GM23338 (cell line): ENCODE results near the gene TUG1.

Experiments used
- CREB1 ChIP-seq: fragments of 250-450 bp; sonication (Bioruptor Pico); IDR thresholded peaks from 2 replicates; pipeline ENCODE4 v1.5.0; 2020; ENCODE audit warnings: low read depth, mild to moderate bottlenecking, moderate library complexity
- EZH2 ChIP-seq: fragments of 200-600 bp; sonication (generic); IDR thresholded peaks from one replicate; pipeline ENCODE4 v1.8.0; 2017; ENCODE audit warnings: antibody characterized with exemption, mild to moderate bottlenecking, low read depth; ENCODE audit not compliant: unreplicated experiment
- EZH2phosphoT487 ChIP-seq: fragments of 200-600 bp; sonication (generic); IDR thresholded peaks from one replicate; pipeline ENCODE4 v1.8.1; 2018; ENCODE audit warnings: antibody characterized with exemption; ENCODE audit not compliant: unreplicated experiment
- JUNB ChIP-seq: IDR thresholded peaks from one replicate; pipeline ENCODE4 v1.6.1; 2016; ENCODE audit warnings: antibody characterized with exemption; ENCODE audit not compliant: unreplicated experiment
- POLR2AphosphoS5 ChIP-seq: IDR thresholded peaks from 2 replicates; pipeline ENCODE4 v1.6.1; 2016; ENCODE audit warnings: antibody characterized with exemption, low read depth
- STAT1 ChIP-seq: IDR thresholded peaks from one replicate; pipeline ENCODE4 v1.6.1; 2016; ENCODE audit warnings: antibody characterized with exemption; ENCODE audit not compliant: unreplicated experiment
- ZNF114 ChIP-seq: fragments of 250-450 bp; sonication (Bioruptor Pico); IDR thresholded peaks from 2 replicates; pipeline ENCODE4 v1.5.0; 2020; ENCODE audit warnings: mild to moderate bottlenecking, moderate library complexity
- TF ChIP-seq, protein P1 (sequence below), 2 experiments: fragments of 200-600 bp in 1 of 2; sonication (generic) in 1 of 2; conservative IDR thresholded peaks; 2 replicates each; pipeline versions ENCODE4 v1.5.1 to v1.6.1; 2016 to 2017; ENCODE audit warnings: antibody characterized with exemption in 2 of 2, low read depth in 2 of 2, mild to moderate bottlenecking in 2 of 2, moderate library complexity in 1 of 2
- TF ChIP-seq, protein P2 (sequence below): IDR thresholded peaks from one replicate; pipeline ENCODE4 v1.6.1; 2018; ENCODE audit warnings: antibody characterized with exemption; ENCODE audit not compliant: unreplicated experiment
- TF ChIP-seq, protein P3 (sequence below): IDR thresholded peaks from 2 replicates; pipeline ENCODE4 v1.6.1; 2016; ENCODE audit warnings: antibody characterized with exemption

DNA sequence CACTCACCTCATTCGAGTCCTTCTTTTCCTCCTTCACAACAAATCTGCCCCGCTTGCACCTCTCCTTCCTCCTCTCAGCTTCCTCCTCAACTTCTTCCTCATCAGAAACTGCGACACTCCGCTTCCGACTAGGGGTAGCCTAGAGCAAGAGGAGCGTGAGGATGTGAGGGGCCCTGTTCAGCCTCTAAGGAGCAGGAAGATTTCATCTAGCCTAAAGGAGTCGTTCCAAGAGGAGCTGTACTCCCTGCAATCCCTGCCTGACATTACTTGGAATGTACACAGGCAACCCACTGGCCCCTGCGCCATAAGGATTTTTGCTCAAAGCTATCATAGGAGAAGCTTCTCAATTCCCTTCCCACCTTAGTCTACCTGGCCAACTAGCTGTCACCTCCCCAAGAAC, 35.0 kb upstream of the TUG1 start:
- TF ChIP-seq, protein P1, sequence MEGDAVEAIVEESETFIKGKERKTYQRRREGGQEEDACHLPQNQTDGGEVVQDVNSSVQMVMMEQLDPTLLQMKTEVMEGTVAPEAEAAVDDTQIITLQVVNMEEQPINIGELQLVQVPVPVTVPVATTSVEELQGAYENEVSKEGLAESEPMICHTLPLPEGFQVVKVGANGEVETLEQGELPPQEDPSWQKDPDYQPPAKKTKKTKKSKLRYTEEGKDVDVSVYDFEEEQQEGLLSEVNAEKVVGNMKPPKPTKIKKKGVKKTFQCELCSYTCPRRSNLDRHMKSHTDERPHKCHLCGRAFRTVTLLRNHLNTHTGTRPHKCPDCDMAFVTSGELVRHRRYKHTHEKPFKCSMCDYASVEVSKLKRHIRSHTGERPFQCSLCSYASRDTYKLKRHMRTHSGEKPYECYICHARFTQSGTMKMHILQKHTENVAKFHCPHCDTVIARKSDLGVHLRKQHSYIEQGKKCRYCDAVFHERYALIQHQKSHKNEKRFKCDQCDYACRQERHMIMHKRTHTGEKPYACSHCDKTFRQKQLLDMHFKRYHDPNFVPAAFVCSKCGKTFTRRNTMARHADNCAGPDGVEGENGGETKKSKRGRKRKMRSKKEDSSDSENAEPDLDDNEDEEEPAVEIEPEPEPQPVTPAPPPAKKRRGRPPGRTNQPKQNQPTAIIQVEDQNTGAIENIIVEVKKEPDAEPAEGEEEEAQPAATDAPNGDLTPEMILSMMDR (conservative IDR thresholded peaks at IDR 0.05; ENCODE audit: low read depth in 2 of 2), result no peak
- no peak for TF ChIP-seq EZH2phosphoT487
- TF ChIP-seq ZNF114 (CRISPR knock-in tag), result no peak
- no peak for TF ChIP-seq POLR2AphosphoS5
- TF ChIP-seq, protein P2, sequence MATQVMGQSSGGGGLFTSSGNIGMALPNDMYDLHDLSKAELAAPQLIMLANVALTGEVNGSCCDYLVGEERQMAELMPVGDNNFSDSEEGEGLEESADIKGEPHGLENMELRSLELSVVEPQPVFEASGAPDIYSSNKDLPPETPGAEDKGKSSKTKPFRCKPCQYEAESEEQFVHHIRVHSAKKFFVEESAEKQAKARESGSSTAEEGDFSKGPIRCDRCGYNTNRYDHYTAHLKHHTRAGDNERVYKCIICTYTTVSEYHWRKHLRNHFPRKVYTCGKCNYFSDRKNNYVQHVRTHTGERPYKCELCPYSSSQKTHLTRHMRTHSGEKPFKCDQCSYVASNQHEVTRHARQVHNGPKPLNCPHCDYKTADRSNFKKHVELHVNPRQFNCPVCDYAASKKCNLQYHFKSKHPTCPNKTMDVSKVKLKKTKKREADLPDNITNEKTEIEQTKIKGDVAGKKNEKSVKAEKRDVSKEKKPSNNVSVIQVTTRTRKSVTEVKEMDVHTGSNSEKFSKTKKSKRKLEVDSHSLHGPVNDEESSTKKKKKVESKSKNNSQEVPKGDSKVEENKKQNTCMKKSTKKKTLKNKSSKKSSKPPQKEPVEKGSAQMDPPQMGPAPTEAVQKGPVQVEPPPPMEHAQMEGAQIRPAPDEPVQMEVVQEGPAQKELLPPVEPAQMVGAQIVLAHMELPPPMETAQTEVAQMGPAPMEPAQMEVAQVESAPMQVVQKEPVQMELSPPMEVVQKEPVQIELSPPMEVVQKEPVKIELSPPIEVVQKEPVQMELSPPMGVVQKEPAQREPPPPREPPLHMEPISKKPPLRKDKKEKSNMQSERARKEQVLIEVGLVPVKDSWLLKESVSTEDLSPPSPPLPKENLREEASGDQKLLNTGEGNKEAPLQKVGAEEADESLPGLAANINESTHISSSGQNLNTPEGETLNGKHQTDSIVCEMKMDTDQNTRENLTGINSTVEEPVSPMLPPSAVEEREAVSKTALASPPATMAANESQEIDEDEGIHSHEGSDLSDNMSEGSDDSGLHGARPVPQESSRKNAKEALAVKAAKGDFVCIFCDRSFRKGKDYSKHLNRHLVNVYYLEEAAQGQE, result no peak
- TF ChIP-seq STAT1, result no peak
- no peak for TF ChIP-seq EZH2
- no peak for TF ChIP-seq JUNB
- TF ChIP-seq, protein P3, sequence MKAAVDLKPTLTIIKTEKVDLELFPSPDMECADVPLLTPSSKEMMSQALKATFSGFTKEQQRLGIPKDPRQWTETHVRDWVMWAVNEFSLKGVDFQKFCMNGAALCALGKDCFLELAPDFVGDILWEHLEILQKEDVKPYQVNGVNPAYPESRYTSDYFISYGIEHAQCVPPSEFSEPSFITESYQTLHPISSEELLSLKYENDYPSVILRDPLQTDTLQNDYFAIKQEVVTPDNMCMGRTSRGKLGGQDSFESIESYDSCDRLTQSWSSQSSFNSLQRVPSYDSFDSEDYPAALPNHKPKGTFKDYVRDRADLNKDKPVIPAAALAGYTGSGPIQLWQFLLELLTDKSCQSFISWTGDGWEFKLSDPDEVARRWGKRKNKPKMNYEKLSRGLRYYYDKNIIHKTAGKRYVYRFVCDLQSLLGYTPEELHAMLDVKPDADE, result no peak
- no peak for TF ChIP-seq CREB1 (CRISPR knock-in tag)
